ENCODE data around the gene ZNF621.

Gene ZNF621

DNA sequence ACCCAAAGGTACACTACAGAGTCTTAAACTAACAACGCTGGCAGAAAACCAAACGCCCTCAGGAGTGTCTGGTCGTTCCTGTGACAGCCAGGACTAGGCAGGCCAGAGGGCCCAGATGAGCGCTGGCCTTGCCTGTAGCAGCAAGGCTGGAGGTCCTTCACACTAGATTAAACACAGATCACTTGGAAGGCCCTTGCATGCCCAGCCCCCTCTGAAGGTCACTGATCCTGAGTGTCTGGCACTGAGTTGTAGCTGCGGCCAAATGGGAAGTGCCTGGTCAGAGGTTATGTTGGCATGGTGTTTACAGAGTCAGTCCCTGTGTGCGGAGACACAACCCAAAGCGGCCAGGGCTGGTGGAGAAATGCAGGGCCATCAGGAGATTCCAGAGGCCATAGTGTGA, 58.9 kb downstream of the ZNF621 start (continued):
- TF ChIP-seq, protein P1, sequence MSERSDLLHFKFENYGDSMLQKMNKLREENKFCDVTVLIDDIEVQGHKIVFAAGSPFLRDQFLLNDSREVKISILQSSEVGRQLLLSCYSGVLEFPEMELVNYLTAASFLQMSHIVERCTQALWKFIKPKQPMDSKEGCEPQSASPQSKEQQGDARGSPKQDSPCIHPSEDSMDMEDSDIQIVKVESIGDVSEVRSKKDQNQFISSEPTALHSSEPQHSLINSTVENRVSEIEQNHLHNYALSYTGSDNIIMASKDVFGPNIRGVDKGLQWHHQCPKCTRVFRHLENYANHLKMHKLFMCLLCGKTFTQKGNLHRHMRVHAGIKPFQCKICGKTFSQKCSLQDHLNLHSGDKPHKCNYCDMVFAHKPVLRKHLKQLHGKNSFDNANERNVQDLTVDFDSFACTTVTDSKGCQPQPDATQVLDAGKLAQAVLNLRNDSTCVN (tag by site-specific recombination; optimal IDR thresholded peaks at IDR 0.05): no peak

DNA sequence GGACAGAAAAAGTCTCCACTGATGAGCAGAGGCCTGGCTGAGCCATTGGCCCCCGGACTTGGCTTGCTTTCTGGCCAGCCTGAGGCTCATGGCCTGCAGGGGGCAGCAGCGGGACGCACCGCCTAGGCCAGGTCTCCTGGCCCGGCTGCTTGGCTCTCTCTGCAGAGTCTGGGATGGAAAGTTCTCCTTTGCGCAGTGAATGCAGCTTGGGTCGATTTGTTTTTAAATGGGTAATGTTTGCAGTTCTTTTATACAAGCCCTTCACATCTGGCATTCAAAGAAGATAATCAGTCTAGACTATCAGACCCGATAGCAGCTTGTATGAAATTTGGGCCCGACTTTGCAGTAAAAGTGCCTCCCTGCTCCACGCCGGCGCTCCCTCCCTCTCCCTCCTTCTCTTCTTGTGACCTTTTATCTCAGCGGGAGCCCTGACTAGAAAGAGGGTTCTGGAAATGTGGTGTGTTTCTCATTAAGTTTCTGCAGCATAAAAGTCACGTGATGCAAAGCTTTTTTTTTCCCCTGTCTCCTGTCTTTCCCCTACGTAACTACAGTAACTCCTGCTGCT, 59.9 kb downstream of the ZNF621 start:
- Histone ChIP-seq H3K27ac (ENCODE audit: extremely low read depth, low read depth, low read length) (no peak overlapping the region), H3K9me3 (ENCODE audit: control insufficient read depth, insufficient read depth, low read depth, low read length) (no peaks in the 10 kb centered on the region), H3K4me1 (ENCODE audit: control insufficient read depth, insufficient read depth, low read length) (no peaks in the 10 kb centered on the region), H3K36me3 (ENCODE audit: control insufficient read depth in 2 of 2, insufficient read depth in 1 of 2, low read length in 2 of 2) (no peaks in the 10 kb centered on the region), H3K4me3 (ENCODE audit: low read depth, low read length) (no peak overlapping the region)
- ChIA-PET CTCF (interaction anchor here (0.6 to 1.8 kb wide), 18 partner anchors 15 to 1298 kb away, joined by 3 to 8 read pairs (median 3); no protein-coding TSS in a partner anchor), POLR2A (no interaction called here)
- TF ChIP-seq ZNF654 (tag by site-specific recombination; IDR thresholded peaks at IDR 0.05; ENCODE audit: low read depth): peak; percentile 50
- TF ChIP-seq, protein P2, sequence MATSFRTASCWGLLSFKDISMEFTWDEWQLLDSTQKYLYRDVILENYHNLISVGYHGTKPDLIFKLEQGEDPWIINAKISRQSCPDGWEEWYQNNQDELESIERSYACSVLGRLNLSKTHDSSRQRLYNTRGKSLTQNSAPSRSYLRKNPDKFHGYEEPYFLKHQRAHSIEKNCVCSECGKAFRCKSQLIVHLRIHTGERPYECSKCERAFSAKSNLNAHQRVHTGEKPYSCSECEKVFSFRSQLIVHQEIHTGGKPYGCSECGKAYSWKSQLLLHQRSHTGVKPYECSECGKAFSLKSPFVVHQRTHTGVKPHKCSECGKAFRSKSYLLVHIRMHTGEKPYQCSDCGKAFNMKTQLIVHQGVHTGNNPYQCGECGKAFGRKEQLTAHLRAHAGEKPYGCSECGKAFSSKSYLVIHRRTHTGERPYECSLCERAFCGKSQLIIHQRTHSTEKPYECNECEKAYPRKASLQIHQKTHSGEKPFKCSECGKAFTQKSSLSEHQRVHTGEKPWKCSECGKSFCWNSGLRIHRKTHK (tag by site-specific recombination; IDR thresholded peaks at IDR 0.05): no peak
- no peak for TF ChIP-seq ZNF391 (tag by site-specific recombination; IDR thresholded peaks at IDR 0.05; ENCODE audit: borderline replicate concordance, low read depth)
- TF ChIP-seq ZNF426 (tag by site-specific recombination; IDR thresholded peaks at IDR 0.05): no peak
- TF ChIP-seq, protein P3, sequence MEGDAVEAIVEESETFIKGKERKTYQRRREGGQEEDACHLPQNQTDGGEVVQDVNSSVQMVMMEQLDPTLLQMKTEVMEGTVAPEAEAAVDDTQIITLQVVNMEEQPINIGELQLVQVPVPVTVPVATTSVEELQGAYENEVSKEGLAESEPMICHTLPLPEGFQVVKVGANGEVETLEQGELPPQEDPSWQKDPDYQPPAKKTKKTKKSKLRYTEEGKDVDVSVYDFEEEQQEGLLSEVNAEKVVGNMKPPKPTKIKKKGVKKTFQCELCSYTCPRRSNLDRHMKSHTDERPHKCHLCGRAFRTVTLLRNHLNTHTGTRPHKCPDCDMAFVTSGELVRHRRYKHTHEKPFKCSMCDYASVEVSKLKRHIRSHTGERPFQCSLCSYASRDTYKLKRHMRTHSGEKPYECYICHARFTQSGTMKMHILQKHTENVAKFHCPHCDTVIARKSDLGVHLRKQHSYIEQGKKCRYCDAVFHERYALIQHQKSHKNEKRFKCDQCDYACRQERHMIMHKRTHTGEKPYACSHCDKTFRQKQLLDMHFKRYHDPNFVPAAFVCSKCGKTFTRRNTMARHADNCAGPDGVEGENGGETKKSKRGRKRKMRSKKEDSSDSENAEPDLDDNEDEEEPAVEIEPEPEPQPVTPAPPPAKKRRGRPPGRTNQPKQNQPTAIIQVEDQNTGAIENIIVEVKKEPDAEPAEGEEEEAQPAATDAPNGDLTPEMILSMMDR (tag by site-specific recombination; IDR thresholded peaks at IDR 0.05): peak; percentile 53
- no peak for TF ChIP-seq MZF1 (tag by site-specific recombination; IDR thresholded peaks at IDR 0.05; ENCODE audit: borderline replicate concordance)
- 0 out of 2 replicates have a peak, but pooled peaks have one; percentile 17 for TF ChIP-seq ZSCAN30 (tag by site-specific recombination; IDR thresholded peaks at IDR 0.05)
- TF ChIP-seq, protein P4, sequence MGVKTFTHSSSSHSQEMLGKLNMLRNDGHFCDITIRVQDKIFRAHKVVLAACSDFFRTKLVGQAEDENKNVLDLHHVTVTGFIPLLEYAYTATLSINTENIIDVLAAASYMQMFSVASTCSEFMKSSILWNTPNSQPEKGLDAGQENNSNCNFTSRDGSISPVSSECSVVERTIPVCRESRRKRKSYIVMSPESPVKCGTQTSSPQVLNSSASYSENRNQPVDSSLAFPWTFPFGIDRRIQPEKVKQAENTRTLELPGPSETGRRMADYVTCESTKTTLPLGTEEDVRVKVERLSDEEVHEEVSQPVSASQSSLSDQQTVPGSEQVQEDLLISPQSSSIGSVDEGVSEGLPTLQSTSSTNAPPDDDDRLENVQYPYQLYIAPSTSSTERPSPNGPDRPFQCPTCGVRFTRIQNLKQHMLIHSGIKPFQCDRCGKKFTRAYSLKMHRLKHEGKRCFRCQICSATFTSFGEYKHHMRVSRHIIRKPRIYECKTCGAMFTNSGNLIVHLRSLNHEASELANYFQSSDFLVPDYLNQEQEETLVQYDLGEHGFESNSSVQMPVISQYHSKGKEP (tag by site-specific recombination; IDR thresholded peaks at IDR 0.05): no peak

DNA sequence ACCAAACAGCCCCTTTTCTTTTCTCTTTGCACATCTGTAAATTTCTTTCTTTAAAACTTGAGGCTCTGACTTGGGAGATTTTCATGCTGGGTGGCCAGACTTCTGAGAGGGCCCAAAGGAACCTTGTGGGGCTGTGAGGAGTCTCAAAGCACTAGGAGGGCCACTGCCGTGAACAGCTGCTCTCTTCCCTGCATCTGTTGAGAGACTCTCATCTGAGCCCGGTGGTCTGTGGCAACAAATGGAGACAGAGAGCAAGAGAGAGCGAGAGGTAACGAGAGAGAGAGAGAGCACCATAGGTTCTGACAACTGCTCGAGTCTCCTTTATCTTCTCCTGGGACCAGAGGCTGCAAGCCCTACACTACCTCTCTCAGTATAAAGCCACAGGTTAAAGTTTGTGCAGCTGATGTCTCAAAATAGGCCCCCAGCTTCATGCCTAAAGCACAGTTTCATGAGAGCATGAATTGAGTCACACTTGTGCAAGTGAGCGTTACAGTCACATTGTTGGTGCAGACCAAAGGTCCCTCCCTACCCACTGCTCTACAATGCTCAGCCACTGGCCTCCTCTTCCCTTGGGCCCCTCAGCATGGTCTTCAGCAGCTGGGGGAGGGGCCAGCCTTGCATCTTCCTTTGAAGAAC, 60.7 kb downstream of the ZNF621 start:
- no peak overlapping the region for H3K4me3 ChIP-seq (ENCODE audit: low read depth, low read length)
- ChIA-PET POLR2A (no interaction called here), CTCF (interaction anchor here (0.5 to 1.8 kb wide), 10 partner anchors 31 to 1297 kb away, joined by 3 to 8 read pairs (median 4); no protein-coding TSS in a partner anchor)
- H3K36me3 ChIP-seq (ENCODE audit: control insufficient read depth in 2 of 2, insufficient read depth in 1 of 2, low read length in 2 of 2): no peaks in the 10 kb centered on the region
- no peaks in the 10 kb centered on the region for H3K9me3 ChIP-seq (ENCODE audit: control insufficient read depth, insufficient read depth, low read depth, low read length)
- no peaks in the 10 kb centered on the region for H3K4me1 ChIP-seq (ENCODE audit: control insufficient read depth, insufficient read depth, low read length)
- no peak overlapping the region for H3K27ac ChIP-seq (ENCODE audit: extremely low read depth, low read depth, low read length)
- TF ChIP-seq, protein P5, sequence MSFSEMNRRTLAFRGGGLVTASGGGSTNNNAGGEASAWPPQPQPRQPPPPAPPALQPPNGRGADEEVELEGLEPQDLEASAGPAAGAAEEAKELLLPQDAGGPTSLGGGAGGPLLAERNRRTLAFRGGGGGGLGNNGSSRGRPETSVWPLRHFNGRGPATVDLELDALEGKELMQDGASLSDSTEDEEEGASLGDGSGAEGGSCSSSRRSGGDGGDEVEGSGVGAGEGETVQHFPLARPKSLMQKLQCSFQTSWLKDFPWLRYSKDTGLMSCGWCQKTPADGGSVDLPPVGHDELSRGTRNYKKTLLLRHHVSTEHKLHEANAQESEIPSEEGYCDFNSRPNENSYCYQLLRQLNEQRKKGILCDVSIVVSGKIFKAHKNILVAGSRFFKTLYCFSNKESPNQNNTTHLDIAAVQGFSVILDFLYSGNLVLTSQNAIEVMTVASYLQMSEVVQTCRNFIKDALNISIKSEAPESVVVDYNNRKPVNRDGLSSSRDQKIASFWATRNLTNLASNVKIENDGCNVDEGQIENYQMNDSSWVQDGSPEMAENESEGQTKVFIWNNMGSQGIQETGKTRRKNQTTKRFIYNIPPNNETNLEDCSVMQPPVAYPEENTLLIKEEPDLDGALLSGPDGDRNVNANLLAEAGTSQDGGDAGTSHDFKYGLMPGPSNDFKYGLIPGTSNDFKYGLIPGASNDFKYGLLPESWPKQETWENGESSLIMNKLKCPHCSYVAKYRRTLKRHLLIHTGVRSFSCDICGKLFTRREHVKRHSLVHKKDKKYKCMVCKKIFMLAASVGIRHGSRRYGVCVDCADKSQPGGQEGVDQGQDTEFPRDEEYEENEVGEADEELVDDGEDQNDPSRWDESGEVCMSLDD (tag by site-specific recombination; IDR thresholded peaks at IDR 0.05): no peak
- TF ChIP-seq, protein P6, sequence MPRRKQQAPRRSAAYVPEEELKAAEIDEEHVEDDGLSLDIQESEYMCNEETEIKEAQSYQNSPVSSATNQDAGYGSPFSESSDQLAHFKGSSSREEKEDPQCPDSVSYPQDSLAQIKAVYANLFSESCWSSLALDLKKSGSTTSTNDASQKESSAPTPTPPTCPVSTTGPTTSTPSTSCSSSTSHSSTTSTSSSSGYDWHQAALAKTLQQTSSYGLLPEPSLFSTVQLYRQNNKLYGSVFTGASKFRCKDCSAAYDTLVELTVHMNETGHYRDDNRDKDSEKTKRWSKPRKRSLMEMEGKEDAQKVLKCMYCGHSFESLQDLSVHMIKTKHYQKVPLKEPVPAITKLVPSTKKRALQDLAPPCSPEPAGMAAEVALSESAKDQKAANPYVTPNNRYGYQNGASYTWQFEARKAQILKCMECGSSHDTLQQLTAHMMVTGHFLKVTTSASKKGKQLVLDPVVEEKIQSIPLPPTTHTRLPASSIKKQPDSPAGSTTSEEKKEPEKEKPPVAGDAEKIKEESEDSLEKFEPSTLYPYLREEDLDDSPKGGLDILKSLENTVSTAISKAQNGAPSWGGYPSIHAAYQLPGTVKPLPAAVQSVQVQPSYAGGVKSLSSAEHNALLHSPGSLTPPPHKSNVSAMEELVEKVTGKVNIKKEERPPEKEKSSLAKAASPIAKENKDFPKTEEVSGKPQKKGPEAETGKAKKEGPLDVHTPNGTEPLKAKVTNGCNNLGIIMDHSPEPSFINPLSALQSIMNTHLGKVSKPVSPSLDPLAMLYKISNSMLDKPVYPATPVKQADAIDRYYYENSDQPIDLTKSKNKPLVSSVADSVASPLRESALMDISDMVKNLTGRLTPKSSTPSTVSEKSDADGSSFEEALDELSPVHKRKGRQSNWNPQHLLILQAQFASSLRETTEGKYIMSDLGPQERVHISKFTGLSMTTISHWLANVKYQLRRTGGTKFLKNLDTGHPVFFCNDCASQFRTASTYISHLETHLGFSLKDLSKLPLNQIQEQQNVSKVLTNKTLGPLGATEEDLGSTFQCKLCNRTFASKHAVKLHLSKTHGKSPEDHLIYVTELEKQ (tag by site-specific recombination; IDR thresholded peaks at IDR 0.05; ENCODE audit: borderline replicate concordance): no peak
- TF ChIP-seq ZNF391 (tag by site-specific recombination; IDR thresholded peaks at IDR 0.05; ENCODE audit: borderline replicate concordance, low read depth) (no peak), ZNF600 (tag by site-specific recombination; IDR thresholded peaks at IDR 0.05) (no peak), ZNF175 (tag by site-specific recombination; IDR thresholded peaks at IDR 0.05) (no peak), ZNF37A (tag by site-specific recombination; IDR thresholded peaks at IDR 0.05) (no peak), ZNF112 (tag by site-specific recombination; IDR thresholded peaks at IDR 0.05) (no peak), ZNF629 (tag by site-specific recombination; IDR thresholded peaks at IDR 0.05) (no peak)
- TF ChIP-seq, protein P7, sequence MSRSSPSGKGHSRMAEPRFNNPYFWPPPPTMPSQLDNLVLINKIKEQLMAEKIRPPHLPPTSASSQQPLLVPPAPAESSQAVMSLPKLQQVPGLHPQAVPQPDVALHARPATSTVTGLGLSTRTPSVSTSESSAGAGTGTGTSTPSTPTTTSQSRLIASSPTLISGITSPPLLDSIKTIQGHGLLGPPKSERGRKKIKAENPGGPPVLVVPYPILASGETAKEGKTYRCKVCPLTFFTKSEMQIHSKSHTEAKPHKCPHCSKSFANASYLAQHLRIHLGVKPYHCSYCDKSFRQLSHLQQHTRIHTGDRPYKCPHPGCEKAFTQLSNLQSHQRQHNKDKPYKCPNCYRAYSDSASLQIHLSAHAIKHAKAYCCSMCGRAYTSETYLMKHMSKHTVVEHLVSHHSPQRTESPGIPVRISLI (tag by site-specific recombination; IDR thresholded peaks at IDR 0.05): no peak
